ENCODE results near the gene TSSK1B.

The TSSK1B gene

GRCh38 chr5:113450929-113451328 is 16.1 kb upstream of the TSSK1B start:
- H3K27ac ChIP-seq, result no peak overlapping the region
- no peak for TF ChIP-seq CTCF (conservative IDR thresholded peaks at IDR 0.05)

GRCh38 chr5:113450462-113450861 is 15.7 kb upstream of the TSSK1B start:
- no peak for TF ChIP-seq CTCF (conservative IDR thresholded peaks at IDR 0.05)
- H3K27ac ChIP-seq, result no peak overlapping the region

- peak overlapping the region; percentile 11; the same call in 1 of the 2 replicates for H3K27ac ChIP-seq
- no peak for TF ChIP-seq CTCF (conservative IDR thresholded peaks at IDR 0.05)
Measured at GRCh38 chr5:113448252-113448651, 13.5 kb upstream of the TSSK1B start.

- TF ChIP-seq CTCF (conservative IDR thresholded peaks at IDR 0.05), result no peak
Measured at GRCh38 chr5:113447498-113448050, 12.8 kb upstream of the TSSK1B start.

GRCh38 chr5:113446358-113446927 is 11.7 kb upstream of the TSSK1B start:
- TF ChIP-seq CTCF (conservative IDR thresholded peaks at IDR 0.05), result no peak
- no peak overlapping the region for H3K27ac ChIP-seq

More at GRCh38 chr5:113447498-113448050, 12.8 kb upstream of the TSSK1B start:
- peak overlapping the region; percentile 11; the same call in 1 of the 2 replicates for H3K27ac ChIP-seq

GRCh38 chr5:113437111-113437510 is 2.3 kb upstream of the TSSK1B start:
- no peak overlapping the region for H3K27ac ChIP-seq
- TF ChIP-seq CTCF (conservative IDR thresholded peaks at IDR 0.05), result no peak

- H3K27ac ChIP-seq, result no peak overlapping the region
- no peak for TF ChIP-seq CTCF (conservative IDR thresholded peaks at IDR 0.05)
Measured at GRCh38 chr5:113435575-113435974, 786 bp upstream of the TSSK1B start.
